ENCODE results near the gene MAP3K7. TPM values are rescaled to one million over a fixed set of nuclear protein-coding genes. Genes with fewer than 3 reads are reported as not detected.

The MAP3K7 gene
- total RNA-seq, 2 donors from 2014 or later = 25.2 to 32.6 TPM

DNA sequence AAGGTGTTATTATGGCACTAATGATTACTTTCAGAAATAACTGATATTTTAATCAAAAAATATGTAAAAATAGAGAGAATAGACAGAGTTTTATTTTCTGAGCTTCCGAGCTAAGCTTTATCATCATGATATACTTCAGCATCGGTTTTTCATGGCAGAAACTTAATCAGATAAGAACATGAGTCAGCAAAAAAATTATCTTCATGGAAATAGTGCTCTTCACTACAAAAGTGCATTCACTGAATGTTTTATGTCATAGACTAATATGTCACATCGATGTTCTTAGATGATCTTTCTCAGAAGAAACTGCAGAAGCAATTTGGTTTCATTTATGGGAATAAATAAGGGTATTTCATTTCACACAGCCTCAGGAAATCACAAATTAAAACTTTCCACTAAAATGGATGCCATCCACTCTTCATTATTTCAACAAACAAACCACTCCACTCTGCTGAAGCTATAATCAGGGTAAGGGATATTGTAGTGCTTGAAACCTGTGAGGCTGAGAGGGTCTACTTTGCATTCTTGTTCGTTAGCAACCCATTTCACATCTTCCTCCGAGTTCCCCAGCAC lies 10.2 kb upstream of the MAP3K7 start:
- ATAC-seq (no peak), DNase-seq (ENCODE audit: low spot score) (no peak)
- Mint-ChIP-seq H3K36me3 (peaks cover 4% of the 10 kb centered on the region), H3K4me1 (ENCODE audit: low read depth in 2 of 2) (no peaks in the 10 kb centered on the region), H3K9me3 (no peaks in the 10 kb centered on the region), H3K4me3 (no peak overlapping the region), H3K27me3 (peaks cover 33 to 67% of the 10 kb centered on the region in 2 donors), H3K27ac (no peak overlapping the region)

DNA sequence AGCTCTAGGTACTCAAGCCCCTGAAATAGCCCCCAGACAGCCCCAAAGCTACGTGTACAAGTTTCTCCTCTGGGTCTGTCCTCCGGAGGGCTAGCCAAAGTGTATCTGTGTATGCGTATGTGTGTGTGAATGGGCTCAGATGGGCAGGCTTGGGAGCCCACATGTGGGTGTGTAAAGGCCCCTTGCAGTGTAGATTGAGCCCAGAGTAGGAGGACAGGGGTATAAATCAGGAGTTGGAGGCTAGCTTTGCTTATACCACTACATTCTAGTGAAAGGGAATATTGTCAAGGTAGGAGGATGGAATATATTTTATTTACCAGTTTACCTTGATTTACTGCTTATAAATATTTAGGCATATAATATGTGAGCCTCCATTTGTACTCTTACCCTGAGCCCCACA lies 9.0 kb upstream of the MAP3K7 start:
- Mint-ChIP-seq H3K27me3 (peaks cover 36 to 70% of the 10 kb centered on the region in 2 donors), H3K4me1 (ENCODE audit: low read depth in 2 of 2) (no peaks in the 10 kb centered on the region), H3K27ac (no peak overlapping the region), H3K4me3 (no peak overlapping the region), H3K9me3 (no peaks in the 10 kb centered on the region), H3K36me3 (peaks cover 4% of the 10 kb centered on the region)
- DNase-seq (ENCODE audit: low spot score) (no peak), ATAC-seq (no peak)

DNA sequence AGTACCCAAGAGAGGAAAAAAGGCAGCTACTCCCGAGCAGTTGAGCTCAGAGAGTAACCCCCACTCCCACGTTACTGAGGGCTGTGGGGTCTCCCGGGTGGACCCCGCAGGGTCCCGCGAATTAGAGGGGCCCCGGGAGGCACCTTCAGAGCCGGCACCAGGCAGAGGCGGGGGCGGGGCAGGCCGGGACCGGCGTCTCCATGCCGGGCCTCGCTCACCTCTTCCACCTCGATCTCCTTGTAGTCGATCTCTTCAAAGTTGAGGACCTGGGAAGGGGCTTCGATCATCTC lies 381 bp downstream of the MAP3K7 start:
- Mint-ChIP-seq H3K27ac (peak overlapping the region; percentile 95 to 96), H3K4me1 (ENCODE audit: low read depth in 2 of 2) (peaks cover 31 to 42% of the 10 kb centered on the region in 2 donors)

DNA sequence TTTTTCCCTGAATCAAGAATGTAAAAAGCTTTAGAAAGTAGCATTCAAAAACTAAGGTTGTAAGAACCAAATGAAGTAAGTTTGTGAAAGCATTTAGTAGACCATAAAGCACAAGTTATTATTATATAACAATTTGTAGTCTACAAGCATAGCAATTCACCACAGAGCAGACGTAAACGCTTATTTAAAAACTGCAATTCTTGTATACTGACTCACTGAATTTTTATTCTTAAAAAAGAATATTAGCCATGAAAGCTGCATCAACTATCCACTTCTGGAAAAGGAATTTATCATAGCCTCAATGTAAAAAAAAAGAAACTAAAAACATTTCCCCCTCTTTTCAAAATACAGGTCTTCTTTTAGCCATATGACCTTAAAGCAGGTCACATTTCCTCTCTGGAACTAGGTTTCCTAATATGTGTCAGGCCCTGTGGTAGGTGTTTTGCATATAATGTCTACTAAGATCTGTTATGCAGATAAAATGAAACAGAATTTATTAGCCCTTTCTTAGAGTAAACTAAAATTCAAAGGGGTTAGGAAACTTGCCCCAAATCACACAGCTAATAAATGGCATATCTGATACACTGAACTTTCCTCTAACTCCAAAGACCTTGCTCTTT lies 2.1 kb downstream of the MAP3K7 start:
- ATAC-seq (no peak), DNase-seq (ENCODE audit: low spot score) (no peak)
- Mint-ChIP-seq H3K27ac (peak overlapping the region; percentile 95 to 96), H3K4me1 (ENCODE audit: low read depth in 2 of 2) (peaks cover 31 to 44% of the 10 kb centered on the region in 2 donors), H3K27me3 (peaks cover 9 to 14% of the 10 kb centered on the region in 2 donors), H3K4me3 (peak overlapping the region; percentile 94), H3K9me3 (no peaks in the 10 kb centered on the region), H3K36me3 (peaks cover 4% of the 10 kb centered on the region)

More for the DNA sequence above, 381 bp downstream of the MAP3K7 start:
- Mint-ChIP-seq H3K36me3 (peaks cover 4% of the 10 kb centered on the region), H3K27me3 (peaks cover 11 to 22% of the 10 kb centered on the region in 2 donors), H3K9me3 (no peaks in the 10 kb centered on the region), H3K4me3 (peak overlapping the region; percentile 94)
- peak; percentile 63 for DNase-seq (ENCODE audit: low spot score)
- peak in 1 of 2 donors; percentile 55 for ATAC-seq

DNA sequence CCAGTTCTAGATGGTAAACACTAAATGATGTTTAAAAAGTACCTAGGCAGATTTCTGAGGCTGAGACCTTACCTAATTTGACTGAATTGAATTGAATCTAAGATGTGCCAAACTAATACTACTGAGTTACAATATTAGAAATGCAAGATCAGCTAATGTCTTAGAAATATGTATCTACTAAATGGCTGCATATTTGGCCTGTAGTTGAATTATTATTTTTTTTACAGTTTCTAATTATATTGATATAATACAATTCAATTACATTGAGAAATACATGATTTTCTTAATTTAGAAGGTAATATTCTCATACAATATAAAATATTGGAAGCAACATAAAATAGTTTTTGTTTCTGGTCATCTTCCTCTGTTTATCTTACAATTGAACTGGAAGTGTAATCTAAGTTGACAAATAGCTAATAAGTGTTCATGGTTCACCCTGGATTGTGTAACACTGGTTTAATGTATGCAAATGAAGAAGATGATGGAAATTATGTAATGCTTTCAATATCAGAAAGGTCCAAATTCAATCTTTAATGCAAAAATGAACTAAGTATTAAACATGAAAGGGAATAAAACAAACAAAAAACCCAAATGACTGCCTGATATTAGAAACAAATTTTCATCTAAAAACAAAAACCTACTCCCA lies 2.9 kb downstream of the MAP3K7 start:
- no peak for ATAC-seq
- Mint-ChIP-seq H3K27me3 (peaks cover 4 to 6% of the 10 kb centered on the region in 2 donors), H3K9me3 (no peaks in the 10 kb centered on the region), H3K27ac (peak overlapping the region in 1 of 2 donors; percentile 96), H3K4me3 (peak overlapping the region; percentile 94), H3K36me3 (peaks cover 4% of the 10 kb centered on the region), H3K4me1 (ENCODE audit: low read depth in 2 of 2) (peaks cover 34 to 49% of the 10 kb centered on the region in 2 donors)
- DNase-seq (ENCODE audit: low spot score) = no peak

DNA sequence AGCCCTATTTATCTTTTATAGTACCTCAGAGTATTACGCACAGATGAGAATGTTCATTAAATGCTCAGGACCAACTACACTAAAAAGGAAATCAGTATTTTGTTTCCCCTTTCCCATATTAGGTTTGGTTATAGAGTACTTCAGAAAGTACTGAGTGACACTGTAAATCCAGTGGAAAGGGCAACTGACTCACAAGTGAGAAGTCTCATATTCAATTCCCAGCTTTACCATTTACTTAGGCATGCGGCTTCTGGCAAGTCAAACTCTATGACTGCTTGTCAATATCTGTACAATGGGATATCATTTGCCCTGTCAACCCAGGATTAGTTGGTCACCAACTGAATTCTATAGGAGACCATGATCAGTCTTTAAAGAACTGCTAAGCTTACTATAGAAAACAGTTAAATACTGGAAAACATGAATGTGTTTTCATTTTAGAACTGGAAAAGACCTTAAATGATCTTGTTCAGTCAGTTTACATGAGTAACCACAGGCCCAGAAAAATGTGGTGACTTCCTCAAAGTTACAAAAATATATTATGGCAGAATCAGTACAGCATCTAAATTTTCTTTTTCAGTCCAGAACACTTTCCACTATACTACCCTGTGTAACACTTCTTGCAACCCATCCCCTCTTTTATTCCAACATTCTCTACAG lies 3.6 kb downstream of the MAP3K7 start:
- Mint-ChIP-seq H3K4me1 (ENCODE audit: low read depth in 2 of 2) (peaks cover 34 to 49% of the 10 kb centered on the region in 2 donors), H3K4me3 (peak overlapping the region; percentile 2), H3K9me3 (no peaks in the 10 kb centered on the region), H3K36me3 (peaks cover 4% of the 10 kb centered on the region), H3K27me3 (no peaks in the 10 kb centered on the region), H3K27ac (no peak overlapping the region)
- ATAC-seq = no peak
- DNase-seq (ENCODE audit: low spot score) = no peak

DNA sequence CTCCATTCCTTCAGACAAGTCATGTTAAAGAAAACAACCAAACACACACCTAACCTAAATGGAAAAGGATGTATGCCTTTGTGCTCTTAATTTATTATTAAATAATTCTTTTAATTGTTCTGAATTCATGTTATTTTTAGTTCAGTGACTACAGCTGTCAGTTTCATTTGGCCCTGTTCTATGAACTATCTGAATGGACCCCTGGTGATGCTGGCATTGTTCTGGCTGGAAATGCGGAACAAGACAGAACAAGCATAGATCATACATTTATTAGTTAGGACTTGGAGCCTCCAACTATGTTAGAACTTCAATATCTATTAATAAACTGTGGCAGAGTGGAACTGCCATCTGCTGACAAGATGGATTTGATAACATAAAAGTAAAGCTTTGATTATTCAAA lies 5.7 kb downstream of the MAP3K7 start:
- Mint-ChIP-seq H3K4me1 (ENCODE audit: low read depth in 2 of 2) (peaks cover 27 to 39% of the 10 kb centered on the region in 2 donors), H3K4me3 (no peak overlapping the region), H3K27me3 (no peaks in the 10 kb centered on the region)

DNA sequence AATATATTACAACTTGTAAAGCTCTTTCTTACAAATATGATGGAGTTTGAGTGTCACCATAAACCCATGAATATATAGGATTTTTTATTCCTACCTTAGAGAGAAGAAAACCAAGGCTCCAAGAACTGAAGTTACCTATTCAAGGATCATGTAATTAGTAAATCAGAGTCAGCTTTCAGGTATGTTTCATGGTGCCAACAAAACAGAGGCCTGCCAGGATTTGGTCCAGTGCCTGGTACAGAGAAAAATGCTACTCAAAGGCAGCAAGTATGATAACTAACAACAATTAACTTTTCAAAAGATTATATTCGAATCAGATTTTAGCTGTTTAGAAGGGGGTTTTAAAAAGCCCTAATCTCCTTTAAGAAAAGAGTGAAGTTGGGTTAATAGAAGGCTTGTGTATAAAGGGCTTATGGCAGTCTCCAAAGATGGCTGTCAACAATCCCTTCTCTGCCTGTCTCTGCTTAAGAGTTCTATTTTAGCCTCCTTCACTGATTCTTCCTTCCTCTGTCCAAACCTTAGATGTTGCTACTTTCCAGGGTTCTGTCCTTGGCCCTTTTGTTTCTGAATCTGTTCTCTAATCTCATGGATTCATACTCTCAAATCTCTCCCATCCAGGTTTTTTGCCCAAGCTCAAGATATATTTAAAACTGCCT lies 7.8 kb downstream of the MAP3K7 start:
- peak overlapping the region in 1 of 2 donors; percentile 12 for H3K27ac Mint-ChIP-seq
- ATAC-seq = no peak

More for the DNA sequence above, 5.7 kb downstream of the MAP3K7 start:
- no peak for ATAC-seq
- no peaks in the 10 kb centered on the region for H3K9me3 Mint-ChIP-seq
- no peaks in the 10 kb centered on the region for H3K36me3 Mint-ChIP-seq
- DNase-seq (ENCODE audit: low spot score) = no peak
- no peak overlapping the region for H3K27ac Mint-ChIP-seq

DNA sequence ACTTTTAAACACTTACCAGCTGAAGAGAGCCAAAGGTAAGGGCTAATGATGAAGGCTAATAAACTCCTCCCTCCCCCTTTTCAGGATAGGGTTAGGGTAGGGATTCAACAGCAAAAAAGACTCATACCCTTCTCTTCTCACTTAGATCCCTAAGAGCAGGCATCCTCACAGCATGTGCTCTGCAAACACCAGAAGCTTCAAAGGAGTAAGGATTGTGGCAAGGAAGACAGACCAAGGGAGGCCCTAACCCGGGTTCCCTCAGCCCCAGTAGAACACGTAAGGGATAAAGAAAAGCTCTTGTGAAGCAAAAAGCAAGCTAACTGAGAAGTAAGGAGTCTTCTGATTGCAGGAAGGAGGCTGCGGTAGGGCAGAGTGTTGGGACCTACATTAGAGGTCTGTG lies 11.6 kb downstream of the MAP3K7 start:
- no peak for ATAC-seq

More for the DNA sequence above, 7.8 kb downstream of the MAP3K7 start:
- DNase-seq (ENCODE audit: low spot score) = no peak
- H3K36me3 Mint-ChIP-seq = no peaks in the 10 kb centered on the region
- no peak overlapping the region for H3K4me3 Mint-ChIP-seq
- H3K4me1 Mint-ChIP-seq (ENCODE audit: low read depth in 2 of 2) = peaks cover 18 to 21% of the 10 kb centered on the region in 2 donors
- no peaks in the 10 kb centered on the region for H3K27me3 Mint-ChIP-seq
- H3K9me3 Mint-ChIP-seq = no peaks in the 10 kb centered on the region

DNA sequence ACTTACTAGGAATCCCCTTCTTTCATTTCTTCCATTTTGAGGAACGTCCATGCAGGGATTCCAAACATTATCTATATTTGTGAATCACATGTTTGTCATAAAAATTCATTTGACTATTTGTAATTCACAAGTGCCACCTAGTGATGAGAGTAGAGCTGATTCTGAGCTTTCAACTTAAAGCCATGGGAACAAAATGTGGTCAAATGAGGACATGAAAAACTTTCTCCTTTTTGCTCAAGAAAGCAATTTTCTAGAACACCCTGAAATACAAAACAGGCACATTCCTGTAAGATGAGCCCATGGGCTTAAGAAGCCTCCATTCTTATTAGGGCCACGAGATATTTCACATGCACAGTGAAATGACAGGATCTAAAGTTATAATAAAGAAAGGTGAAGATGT lies 12.3 kb downstream of the MAP3K7 start:
- Mint-ChIP-seq H3K36me3 (peaks cover 4% of the 10 kb centered on the region), H3K4me3 (no peak overlapping the region), H3K4me1 (ENCODE audit: low read depth in 2 of 2) (peaks cover 16 to 24% of the 10 kb centered on the region in 2 donors), H3K9me3 (no peaks in the 10 kb centered on the region), H3K27ac (no peak overlapping the region), H3K27me3 (no peaks in the 10 kb centered on the region)
- DNase-seq (ENCODE audit: low spot score) = no peak
- ATAC-seq = no peak

More for the DNA sequence above, 11.6 kb downstream of the MAP3K7 start:
- no peaks in the 10 kb centered on the region for H3K36me3 Mint-ChIP-seq
- no peak overlapping the region for H3K27ac Mint-ChIP-seq
- H3K4me1 Mint-ChIP-seq (ENCODE audit: low read depth in 2 of 2) = peaks cover 11 to 20% of the 10 kb centered on the region in 2 donors
- H3K4me3 Mint-ChIP-seq = no peak overlapping the region
- H3K27me3 Mint-ChIP-seq = no peaks in the 10 kb centered on the region
- no peak for DNase-seq (ENCODE audit: low spot score)
- H3K9me3 Mint-ChIP-seq = no peaks in the 10 kb centered on the region

DNA sequence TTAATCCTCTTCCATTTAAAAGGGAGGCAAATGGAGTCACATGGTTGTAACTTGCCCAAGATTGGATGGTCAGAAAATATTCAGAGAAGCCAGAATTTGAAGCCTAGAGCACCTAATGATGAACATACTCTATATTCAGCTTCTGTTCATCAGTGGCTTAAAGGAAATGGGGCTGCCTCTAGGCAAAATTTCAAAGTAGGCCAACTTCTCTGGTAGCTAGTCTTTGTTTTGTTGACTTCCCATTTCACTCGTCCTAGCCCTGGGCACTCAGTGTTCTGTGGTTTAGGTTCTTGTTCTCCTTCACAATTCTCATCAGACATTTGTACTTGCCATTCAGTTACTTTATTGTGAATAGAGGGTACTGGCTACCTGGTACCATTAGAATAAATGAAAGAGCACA lies 13.2 kb downstream of the MAP3K7 start:
- peaks cover 10% of the 10 kb centered on the region for H3K36me3 Mint-ChIP-seq
- DNase-seq (ENCODE audit: low spot score) = no peak
- ATAC-seq = no peak
- no peak overlapping the region for H3K27ac Mint-ChIP-seq
- peaks cover 14 to 26% of the 10 kb centered on the region in 2 donors for H3K4me1 Mint-ChIP-seq (ENCODE audit: low read depth in 2 of 2)
- no peaks in the 10 kb centered on the region for H3K9me3 Mint-ChIP-seq
- no peaks in the 10 kb centered on the region for H3K27me3 Mint-ChIP-seq
- no peak overlapping the region for H3K4me3 Mint-ChIP-seq

DNA sequence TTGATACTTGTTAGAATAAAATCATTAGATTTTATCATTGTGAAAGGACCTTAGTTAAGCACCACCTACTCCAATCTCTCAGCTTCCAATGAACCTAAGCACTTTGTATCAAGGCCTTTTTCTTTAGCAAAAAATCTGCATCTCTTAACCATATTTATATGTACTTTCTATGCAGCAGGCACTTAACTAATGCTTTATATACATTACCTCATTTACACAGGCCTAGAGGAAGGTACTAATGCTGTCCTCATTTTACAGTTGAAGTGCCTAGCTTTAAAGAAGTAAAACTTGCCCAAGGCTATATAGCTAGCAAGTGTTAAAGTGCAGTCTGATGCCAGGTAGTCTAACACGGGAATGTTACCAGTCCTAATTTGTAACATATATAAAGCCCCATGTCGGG lies 14.0 kb downstream of the MAP3K7 start:
- ATAC-seq = no peak
- Mint-ChIP-seq H3K27ac (no peak overlapping the region), H3K9me3 (no peaks in the 10 kb centered on the region)

DNA sequence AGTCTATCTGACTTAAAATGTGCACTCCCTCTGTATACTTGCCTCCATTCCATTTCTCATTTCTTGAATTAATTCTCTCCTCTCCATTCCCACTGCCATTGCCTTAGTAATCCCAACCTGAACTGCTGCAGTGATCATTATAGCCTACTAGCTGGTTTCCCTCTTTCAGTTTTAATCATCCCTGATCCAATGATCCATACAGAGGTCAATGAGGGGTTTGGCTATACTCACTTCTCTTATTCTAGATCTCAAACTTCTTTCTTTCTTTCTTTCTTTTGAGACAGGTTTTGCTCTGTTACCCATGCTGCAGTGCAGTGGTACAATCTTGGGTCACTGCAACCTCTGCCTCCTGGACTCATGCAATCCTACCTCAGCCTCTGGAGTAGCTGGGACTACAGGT lies 17.6 kb downstream of the MAP3K7 start:
- no peak for DNase-seq (ENCODE audit: low spot score)
- H3K27ac Mint-ChIP-seq = no peak overlapping the region
- H3K4me1 Mint-ChIP-seq (ENCODE audit: low read depth in 2 of 2) = peaks cover 21 to 35% of the 10 kb centered on the region in 2 donors
- no peaks in the 10 kb centered on the region for H3K27me3 Mint-ChIP-seq
- peaks cover 4% of the 10 kb centered on the region for H3K9me3 Mint-ChIP-seq
- H3K4me3 Mint-ChIP-seq = no peak overlapping the region
- peaks cover 33% of the 10 kb centered on the region for H3K36me3 Mint-ChIP-seq
- no peak for ATAC-seq

More for the DNA sequence above, 14.0 kb downstream of the MAP3K7 start:
- Mint-ChIP-seq H3K27me3 (no peaks in the 10 kb centered on the region), H3K4me1 (ENCODE audit: low read depth in 2 of 2) (peaks cover 14 to 26% of the 10 kb centered on the region in 2 donors), H3K36me3 (peaks cover 10% of the 10 kb centered on the region), H3K4me3 (no peak overlapping the region)
- no peak for DNase-seq (ENCODE audit: low spot score)
